SIG-M5 treated with dmso at 0.1 percent for 504 hours (cell line): Measurements from ENCODE around the gene SIPA1L3.
"Not testable (repeated sequence)": the region's sequence is repeated elsewhere in the genome, so short reads cannot be mapped to it uniquely, and the experiment has no call there.

Experiments
- DNase-seq: peaks from one replicate; lab custom pipeline; 2025; ENCODE audit not compliant: unreplicated experiment; lab: John Stamatoyannopoulos, UW

The SIPA1L3 gene

DNA sequence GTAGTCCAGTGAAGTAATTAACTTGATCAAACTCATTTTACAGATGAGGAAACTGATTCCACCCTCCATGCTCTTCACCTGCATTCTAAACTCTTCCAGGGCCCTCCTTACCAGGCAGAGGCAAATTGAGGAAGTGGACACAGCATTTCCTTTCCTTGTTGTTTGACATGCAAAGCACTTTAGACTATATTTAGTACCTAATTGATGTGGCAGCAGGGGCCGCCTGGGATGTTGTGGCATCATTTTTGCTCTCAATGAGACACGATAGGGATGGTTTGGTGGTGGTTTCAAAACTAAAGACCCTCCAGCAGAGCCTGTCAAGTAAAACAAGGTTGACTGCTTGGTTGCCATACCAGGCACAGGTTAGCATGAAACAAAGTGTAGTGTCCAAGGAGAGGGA lies 7.9 kb downstream of the SIPA1L3 start:
- peak; percentile 40 for DNase-seq

DNA sequence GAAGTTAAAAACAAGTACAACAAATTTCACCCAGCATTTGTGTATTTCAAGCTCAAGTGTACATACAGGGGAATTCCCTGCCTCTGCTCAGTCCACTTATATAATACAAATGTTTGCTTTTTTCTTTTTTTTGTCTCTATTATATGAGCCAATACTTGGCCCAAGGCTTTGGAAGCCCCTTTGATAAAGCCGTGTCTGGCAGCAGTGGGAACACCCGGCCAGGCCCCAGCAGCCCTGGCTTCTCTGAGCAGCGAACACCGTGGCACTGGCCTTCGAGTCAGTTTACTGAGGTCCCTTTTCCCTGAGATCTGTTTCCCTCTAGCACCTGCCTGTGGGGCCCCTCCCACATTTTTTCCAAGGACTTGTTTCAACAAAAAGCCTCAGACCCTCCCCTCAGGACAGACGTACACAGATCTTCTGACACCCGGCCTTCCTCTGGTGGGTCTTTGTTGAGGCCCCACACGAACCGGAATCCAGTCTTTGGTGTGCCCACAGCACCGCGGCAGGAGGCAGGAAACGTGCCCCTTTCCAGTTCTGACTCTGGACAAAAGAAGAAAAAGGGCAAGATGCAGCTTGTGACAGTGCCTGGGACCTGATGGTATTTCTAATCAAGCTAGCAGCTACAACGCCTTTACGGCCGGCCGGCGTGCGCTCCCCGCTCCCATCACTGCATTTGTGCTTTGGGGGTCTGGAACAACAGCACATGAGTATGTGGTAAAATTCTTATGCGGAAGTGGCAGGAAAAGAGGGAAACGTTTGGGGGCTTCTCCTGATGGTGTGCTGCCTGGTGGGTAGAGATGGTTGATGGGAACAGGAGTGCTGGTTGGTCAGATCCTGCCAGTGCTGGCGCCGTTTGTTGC lies 13.8 kb downstream of the SIPA1L3 start:
- DNase-seq: no peak

DNA sequence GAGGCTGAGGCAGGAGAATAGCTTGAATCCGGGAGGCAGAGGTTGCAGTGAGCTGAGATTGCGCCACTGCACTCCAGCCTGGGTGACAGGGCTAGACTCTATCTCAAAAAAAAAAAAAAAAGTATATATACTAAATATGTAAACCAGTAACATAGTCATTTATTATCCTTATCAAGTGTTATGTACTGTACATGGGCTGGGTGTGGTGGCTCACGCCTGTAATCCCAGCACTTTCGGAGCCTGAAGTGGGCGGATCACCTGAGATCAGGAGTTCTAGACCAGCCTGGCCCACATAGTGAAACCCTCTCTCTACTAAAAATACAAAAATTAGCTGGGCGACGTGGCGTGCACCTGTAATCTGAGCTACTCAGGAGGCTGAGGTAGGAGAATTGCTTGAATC lies 17.6 kb downstream of the SIPA1L3 start:
- DNase-seq: not testable (repeated sequence)

DNA sequence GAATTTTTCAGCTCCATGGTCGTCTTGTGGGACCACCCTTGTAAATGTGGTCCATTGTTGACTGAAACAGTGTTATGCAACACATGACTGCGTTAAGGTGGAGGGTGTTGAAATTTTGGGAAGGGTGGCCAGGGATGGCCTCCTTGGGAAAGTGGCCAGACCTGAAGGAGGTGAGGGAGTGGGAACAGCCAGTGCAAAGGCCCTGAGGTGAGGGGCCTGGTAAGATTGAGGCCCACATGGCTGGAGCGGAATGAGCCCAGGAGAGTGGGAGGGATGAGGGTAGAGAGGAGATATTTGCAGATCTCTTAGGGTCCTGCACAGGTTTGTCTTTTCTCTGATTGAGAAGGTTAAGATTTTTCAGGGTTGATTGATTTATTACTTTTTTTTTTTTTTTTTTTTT lies 18.2 kb downstream of the SIPA1L3 start:
- DNase-seq: no peak

DNA sequence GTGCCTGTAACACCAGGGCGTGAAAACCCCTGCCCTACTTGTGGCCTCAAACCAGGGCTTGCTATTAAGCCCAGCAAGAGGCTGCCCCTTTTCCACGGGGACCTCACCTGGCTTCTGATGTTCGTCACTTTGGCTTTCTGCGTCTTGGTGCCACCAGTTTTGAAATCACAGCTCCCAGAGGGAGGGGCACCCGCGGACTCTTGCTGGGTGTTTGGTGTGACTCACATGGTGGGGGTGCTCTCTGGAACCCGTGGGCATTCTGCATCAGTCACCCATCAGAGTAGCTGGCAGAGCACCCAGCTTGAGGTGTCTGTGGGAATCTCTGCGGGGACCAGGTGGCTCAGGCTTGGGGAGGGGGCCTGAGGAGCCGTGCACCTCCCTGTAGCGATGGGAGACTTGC lies 19.2 kb downstream of the SIPA1L3 start:
- no peak for DNase-seq

DNA sequence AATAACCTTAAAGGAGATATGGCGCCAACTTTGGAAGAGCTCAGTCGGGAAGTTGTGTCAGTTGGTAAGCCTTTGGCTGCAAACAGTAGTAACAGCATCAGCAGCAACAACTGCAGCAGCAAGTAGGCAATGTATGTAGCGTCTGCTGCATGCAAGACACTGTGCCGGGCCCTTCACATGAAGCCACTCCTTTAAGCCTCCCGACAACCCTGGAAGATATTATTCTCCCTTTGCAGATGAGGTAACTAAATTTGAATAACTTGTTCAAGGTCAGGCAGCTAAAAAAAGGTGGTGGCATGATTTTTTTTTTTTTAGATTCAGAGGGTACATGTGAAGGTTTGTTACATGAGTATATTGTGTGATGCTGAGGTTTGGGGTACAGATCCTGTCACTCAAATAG lies 19.7 kb downstream of the SIPA1L3 start:
- DNase-seq: no peak

DNA sequence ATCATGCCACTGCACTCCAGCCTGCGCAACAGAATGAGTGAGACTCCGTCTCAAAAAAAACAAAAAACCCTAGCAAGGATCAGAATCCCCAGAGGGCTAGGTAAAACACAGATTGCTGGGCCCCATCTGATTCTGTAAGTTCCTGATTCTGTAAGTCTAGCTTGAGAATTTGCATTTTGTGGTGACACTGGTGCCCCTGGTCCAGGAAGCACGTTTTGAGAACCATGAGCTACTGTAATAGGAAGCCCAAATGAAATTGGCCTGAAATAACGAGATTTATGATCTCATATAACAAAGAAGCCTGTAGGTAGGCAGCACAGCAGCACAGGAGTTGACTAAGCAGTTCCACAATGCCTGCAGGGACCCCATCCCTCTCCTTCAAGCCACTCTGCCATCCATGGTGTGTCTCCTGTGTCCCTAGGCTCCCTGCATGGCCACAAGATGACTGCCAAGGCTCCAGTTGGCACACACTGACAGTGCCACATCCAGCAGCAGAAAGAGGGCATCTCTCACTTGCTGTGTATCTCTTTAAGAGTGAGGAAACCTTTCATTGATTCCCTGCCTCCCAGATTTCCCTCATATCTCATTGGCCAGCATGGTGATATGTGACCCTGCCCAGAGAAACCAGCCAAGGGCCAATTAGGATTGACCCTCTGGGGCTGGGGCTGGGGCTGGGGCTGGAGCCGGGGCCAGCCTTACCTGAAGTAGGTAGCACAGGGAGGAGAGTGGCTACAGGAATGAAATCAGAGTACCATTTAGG lies 21.7 kb downstream of the SIPA1L3 start:
- DNase-seq: no peak

DNA sequence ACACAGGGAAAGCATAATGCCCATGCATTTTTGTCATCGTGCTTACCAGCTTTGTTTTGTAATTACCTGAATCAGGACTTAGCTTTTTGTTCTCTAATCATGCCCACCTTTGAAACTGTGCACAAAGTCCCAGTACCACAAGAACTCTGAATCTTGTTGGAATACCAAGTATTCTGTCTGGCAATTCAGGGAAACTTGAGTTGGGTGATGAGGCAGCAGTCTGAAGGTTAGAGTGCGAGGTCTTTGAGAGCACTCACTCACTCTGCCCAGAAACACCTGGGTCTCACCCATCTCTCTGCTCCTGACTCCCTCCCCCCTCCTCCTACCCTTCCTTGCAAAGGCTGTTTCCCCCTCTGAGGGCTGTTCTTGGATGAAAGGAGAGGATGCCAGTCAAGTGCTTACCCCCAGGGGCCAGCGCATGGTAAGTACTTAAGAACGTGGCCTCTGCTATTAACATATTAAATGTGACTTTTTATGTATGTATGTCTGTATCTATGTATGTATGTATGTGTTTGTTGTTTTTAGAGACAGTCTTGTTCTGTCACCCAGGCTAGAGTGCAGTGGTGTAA lies 22.4 kb downstream of the SIPA1L3 start:
- DNase-seq: no peak

DNA sequence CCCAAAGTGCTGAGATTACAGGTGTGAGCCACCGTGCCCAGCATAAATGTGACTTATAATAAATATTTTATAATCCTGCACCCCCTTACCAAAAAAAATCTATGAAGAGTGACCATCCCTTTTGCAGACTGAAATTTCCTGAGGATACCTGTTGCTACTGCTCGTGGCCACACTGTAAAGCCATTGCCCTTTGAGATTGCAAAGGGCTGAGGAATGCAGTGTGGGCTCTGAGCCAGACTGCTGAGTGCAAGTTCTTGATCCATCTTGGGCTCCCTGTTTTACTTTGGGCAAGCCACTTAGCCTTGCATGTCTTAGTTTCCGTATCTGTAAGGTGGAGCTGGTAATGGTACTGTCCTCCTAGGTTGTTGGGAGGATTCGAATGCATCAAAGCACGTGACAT lies 23.4 kb downstream of the SIPA1L3 start:
- DNase-seq: no peak

DNA sequence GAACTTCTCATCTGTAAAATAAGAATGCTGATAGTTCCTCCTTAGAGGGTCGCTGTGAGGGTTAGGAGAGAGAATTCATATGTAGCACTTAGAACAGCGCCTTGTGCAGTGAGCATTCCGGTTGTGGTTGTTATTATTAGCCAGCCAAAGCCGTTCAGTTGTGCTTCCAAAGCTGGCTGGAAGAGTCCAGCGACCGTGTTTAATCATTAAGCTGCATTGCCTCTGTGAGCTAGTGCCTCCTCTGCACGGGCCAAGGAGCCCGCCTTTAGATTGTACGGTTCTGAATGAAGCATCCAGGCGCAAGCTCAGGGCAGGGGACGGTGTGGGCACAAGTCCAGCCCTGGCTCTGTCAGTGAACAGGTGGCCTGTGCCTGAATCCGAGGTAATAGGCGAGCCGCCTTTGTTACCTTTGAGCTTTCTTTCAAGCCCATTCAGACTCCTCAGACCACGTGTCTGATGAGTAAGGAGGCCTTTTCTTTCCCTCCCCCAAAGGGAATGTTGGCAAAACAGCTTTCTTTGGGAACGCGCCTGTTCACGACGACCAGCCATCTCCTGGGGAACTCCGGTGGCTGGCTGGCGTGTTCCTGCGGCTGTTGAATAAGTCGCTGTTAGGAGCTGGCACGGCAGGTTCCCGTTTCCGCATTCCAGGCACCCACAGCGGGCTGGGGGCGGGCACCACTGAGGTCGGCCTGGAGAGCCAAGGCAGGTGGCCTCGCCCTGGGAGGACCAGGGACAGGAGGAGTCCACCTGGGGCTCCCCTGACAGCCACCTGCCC lies 25.1 kb downstream of the SIPA1L3 start:
- DNase-seq: peak; percentile 75

DNA sequence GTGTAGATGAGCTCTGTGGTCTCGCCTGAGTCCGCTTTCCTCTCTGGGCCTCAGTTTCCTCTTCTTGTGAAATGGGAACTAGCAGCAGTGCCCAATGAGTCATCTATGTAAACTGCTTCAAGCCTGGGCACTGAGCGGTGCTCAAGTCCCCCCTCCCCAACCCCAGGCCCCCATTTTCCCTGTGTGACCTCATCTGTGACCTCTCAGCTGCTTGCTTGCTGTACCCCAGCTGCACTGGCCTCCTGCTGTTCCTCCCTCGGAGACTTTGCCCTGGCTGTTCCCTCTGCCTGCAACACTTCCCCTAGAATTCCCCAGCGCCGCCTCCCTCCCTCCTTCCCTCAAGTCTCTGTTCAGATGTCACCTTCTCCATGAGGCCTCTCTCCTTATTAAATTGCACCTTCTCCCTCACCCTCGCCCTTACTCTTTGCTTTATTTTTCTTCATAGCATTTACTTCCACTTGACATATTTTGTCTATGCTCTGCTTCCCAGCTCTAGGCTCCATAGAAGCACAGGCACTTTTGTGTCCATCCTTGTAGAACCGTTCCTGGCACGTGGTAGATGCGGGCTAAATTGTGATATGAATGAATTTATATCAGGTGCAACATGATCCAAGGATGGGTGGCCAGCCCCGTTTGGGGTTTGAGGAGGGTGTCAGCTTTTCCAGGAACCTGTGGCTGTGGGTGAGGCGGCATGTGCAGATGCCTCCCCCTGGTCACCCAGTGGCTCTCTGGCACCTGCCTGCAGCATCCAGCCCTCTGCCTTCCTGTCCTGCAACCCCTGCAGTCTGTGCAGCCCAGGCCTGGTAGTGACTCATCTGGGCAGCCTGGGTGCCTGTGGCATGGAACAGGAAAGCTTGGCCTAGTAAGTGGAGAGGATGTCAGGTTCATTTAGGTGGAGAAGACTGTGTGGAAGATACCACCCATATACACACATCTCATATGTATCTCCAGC lies 26.3 kb downstream of the SIPA1L3 start:
- DNase-seq: peak; percentile 27

DNA sequence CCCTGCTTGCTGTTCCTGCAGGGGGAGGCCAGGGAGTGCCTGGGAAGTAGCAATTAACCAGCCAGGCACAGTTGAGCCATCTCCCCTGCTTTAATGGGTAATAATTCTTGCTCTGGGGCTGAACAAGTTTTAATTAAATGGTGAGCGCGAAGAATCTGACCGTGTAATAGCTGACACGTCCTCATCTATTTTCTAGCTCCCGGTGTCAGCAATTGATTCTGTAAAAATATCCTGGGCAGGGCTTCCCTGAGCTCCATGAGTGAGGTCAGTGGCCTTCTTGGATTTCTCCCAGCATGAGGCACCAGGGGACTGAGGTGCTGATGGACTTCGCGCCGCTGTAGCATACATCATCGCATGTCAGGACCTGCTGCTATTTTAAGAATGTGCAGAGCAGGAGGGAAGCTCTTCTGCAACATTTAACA lies 26.9 kb downstream of the SIPA1L3 start:
- no peak for DNase-seq

DNA sequence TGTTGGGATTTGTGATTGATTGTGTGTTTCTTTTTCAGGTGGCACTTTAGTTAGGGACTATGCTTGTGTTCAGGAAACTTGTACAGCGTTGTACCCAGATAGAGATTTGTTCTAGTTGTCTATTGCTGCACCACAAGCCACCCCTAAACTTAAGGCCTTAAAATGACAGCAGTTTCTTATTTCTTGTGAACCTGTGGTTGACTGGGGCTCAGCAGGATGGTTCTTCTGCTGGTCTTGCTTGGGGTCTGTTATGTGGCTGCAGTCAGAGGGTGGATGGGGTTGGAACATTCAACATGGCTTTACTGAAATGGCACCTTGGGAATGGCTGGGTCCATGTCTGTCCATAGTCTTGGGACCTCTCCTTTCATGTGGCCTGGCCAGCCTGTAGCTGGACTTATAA lies 28.3 kb downstream of the SIPA1L3 start:
- DNase-seq: no peak

DNA sequence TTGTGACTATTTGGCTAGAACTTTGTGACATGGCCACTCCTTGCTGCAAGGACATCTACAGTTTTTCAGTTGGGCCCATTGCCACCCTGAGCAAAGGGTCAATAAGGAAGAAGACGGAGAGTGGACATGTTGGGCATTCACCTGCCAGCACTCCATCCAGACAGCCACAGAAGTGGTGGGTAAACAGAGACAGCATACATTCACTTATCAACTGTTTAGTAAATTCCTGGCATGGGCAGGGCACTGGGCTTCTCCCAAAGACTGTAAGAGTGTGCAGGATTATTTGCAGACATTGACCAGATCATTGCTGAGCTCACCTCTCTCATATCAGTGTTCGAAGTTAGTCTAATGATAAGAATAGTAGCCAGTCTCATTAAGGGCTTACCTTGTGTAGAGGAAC lies 29.2 kb downstream of the SIPA1L3 start:
- DNase-seq: no peak

DNA sequence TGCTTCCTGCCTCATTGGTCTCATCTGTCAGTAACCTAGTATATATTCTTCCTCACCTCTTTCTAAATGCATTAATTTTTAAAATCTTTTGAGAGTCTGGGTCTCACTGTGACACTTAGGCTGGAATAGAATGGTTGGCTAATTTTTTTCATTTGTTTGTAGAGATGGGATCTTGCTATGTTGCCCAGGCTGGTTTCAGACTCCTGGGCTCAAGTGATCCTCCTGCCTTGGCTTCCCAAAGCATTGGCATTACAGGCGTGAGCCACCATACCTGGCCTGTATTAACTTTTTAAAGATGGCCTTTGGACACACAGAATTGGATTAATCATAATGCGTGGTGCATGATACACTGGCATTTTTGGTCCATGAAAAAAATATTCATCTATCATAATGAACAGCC lies 29.9 kb downstream of the SIPA1L3 start:
- DNase-seq: no peak

DNA sequence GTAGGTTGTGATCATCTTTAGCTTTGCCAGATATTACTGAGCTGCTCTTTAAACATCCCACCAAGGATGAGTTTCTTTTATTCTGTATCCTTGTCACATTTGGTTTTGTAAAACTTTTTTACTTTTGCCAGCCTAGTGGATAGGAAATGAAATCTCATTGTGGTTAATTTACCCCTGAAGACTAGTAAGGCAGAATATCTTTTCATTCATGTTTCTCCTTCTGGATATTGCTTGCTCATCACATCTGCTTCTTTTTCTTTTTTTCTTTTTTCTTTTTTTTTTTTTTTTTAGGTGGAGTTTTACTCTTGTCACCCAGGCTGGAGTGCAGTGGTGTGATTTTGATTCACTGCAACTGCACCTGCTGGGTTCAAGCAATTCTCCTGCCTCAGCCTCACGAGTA lies 31.3 kb downstream of the SIPA1L3 start:
- DNase-seq: no peak

DNA sequence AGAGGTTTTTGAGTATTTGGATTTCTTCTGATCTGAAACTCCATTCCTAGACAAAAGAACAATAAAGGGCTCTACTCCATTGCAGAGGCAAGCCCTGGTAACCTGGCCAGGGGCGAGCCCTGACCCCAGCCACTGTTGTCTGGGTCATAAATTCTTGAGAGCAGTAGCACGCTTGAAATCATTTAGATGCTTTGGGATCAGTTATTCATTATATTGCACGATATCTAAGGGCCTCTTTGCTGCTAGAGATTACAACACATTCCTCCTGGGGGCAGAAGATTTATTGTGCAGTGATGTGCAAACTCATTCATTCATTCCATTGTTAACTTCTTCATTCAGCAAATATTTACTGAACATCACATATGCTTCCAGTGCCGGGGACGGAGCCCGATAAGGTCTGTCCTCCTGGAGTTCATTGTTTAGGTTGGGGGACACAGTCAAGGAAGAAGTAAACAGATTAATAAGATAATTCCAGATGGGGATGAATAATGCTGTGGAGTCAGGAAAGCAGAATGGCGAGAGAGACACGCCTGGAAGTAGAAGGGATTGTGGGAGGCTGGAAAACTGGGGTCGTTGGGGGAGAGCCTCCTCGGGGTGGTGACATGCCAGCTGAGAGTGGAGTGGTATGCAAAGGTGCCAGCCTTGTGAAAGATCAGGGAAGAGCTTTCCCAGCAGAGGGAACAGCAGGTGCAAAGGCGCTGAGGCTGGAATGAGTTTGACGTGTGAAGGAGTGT lies 34.9 kb downstream of the SIPA1L3 start:
- DNase-seq: no peak

DNA sequence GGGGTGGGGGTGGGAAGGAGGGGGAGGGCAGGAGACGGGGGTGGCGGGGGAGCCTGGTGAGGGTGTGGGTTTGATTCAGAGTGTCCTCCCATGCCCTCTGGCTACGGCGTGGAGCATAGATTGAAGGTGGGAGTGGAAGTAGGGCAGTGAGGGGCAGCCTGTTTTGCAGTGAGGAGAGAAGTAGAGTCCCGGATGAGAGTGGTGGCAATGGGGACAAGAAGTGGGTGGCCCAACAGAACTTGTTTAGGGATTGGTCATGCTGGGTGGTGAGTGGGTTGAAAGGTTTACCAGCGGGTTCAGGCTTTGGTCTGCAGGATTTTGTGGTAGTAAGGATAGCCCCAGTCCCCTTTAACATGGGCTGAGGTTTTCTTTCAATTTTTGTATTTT lies 35.5 kb downstream of the SIPA1L3 start:
- no peak for DNase-seq

DNA sequence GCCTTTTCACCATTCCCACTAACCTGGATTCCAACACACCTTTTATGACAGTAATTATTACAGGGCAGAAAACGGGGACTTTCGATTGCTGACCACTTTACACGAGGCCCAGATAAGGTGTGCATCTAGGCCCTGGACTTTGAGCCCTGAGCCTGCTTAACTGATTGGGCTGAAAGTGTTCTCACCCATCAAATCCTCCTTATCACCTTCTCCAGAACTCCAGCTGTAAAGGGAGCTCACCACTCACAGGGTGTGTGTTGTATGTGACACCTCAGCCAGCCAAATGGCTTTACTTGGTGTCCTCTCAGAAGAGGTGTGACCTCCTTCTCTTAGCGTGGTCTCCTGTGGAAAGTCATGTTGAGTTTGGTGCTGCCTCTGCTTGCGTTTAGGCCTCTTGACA lies 36.5 kb downstream of the SIPA1L3 start:
- DNase-seq: no peak

DNA sequence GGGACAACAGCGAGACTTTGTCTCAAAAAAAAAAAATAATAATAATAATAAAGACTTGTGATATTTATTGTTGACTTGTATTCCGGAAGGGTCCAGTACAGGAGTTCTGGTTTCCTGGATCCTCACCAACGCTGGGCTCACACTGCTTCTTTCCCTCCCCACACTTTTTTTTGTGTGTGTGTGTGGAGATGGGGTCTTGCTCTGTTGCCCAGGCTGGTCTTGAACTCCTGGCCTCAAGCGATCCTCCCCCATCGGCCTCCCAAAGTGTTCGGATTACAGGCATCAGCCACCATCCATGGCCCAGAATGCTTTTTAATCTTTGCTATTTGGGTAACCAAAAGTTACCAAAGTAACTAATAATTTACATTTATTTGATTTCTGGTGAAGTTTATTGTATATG lies 39.1 kb downstream of the SIPA1L3 start:
- DNase-seq: no peak
